Thoracic aorta (tissue), 2 donors: ENCODE results near the gene IL10. TPM values are rescaled to one million over a fixed set of nuclear protein-coding genes. Genes with fewer than 3 reads are reported as not detected.

Source experiments
- ATAC-seq: fragments of 150-250 bp; one replicate; pipeline ENCODE4 v1.8.0; 2017; ENCODE audit warnings: low read depth; ENCODE audit not compliant: insufficient number of reproducible peaks, low FRiP score
- DNase-seq: peaks from one replicate; pipeline ENCODE4 v3.0.0-alpha.2; 2020; ENCODE audit warnings: low spot score
- H3K27ac ChIP-seq, 2 donors: fragments of 200-600 bp; sonication (generic); 1 replicate in 1 of 2; 2 replicates in 1 of 2; pipeline ENCODE4 v1.5.1; 2016; ENCODE audit warnings: mild to moderate bottlenecking in 2 of 2, moderate library complexity in 2 of 2
- H3K27me3 ChIP-seq: fragments of 200-600 bp; sonication (generic); replicated peaks from 2 replicates; pipeline ENCODE4 v1.6.0; 2016; ENCODE audit warnings: mild to moderate bottlenecking; ENCODE audit not compliant: insufficient read depth
- H3K36me3 ChIP-seq: fragments of 200-600 bp; sonication (generic); one replicate; pipeline ENCODE4 v1.5.1; 2016
- H3K4me1 ChIP-seq, 2 donors: fragments of 200-600 bp; sonication (generic); 1 replicate in 1 of 2; 2 replicates in 1 of 2; pipeline versions ENCODE4 v1.5.1 to v1.6.0; 2016; ENCODE audit warnings: low read depth in 2 of 2, mild to moderate bottlenecking in 1 of 2; ENCODE audit not compliant: control insufficient read depth in 1 of 2
- H3K4me3 ChIP-seq: fragments of 200-600 bp; sonication (generic); 2 replicates; pipeline ENCODE4 v1.5.1; 2016; ENCODE audit warnings: mild to moderate bottlenecking
- H3K9me3 ChIP-seq: fragments of 200-600 bp; sonication (generic); 2 replicates; pipeline ENCODE4 v1.5.1; 2016
- CTCF ChIP-seq: fragments of 200-600 bp; sonication (generic); IDR thresholded peaks from one replicate; pipeline ENCODE4 v1.5.1; 2019; ENCODE audit warnings: antibody characterized with exemption
- total RNA-seq, 2 donors: library from RNA; depleted of rRNA; stranded (reverse); fragments of >200 nt; gene quantifications; one replicate each; pipeline versions ENCODE4 v1.1.0 to v1.2.3, GENCODE V29; 2016

IL10 gene
- total RNA-seq, 2 donors from 2014 or later, result 19.8 to 40.9 TPM

DNA sequence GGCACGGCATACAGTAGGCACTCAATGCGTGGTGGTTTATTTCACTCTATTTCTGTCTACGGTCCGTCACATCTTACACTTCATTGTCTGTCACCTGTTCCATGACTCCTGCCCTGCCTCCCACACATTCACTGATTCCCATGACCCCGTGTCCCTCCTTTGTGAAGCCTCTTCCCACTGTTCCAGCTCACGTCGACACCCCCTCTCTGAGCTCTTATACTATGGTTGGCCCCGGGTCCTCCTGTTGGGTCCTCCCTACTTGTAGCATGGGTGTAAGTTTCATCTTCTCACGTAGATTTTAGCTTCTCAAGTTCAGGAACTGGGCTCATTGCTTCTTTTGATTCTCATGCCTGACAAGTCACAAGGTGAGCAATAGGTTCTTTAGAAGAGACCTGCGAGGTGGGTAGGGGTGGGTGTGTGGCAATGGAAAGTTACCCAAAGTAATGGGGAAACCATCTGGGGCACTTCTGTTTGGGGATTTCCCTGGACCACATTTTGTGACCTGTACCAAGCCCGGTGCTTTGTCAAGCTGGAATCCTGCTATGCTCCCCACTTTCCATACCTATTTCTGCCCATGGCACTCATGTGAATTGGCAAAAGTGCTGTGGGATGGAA lies 22.1 kb upstream of the IL10 start:
- H3K36me3 ChIP-seq, result no peaks in the 10 kb centered on the region
- TF ChIP-seq CTCF, result no peak
- no peaks in the 10 kb centered on the region for H3K4me1 ChIP-seq
- no peaks in the 10 kb centered on the region for H3K27me3 ChIP-seq
- H3K9me3 ChIP-seq, result no peaks in the 10 kb centered on the region
- no peak for DNase-seq
- ATAC-seq, result no peak
- H3K4me3 ChIP-seq, result no peak overlapping the region
- H3K27ac ChIP-seq, result no peak overlapping the region

DNA sequence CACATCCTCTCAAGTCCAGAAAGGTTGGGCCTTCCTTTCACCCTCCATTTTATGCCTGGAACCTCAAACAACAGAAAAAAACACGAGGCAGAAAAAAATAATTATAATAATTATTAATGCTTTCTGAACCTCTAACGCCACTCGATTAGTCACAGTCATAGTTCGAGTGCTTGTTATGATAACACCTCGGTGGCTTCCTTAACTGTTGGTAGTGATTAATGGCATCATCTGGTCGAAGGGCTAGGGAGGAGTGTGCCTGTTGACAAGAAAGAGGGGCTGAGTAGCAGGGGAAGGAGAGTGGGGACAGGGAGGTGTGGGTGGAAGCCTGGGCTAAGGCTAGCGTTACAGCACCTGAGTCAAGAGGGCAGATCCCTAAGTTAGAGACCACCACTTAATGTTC lies 21.3 kb upstream of the IL10 start:
- Histone ChIP-seq H3K27ac (no peak overlapping the region), H3K4me3 (no peak overlapping the region), H3K36me3 (no peaks in the 10 kb centered on the region), H3K4me1 (no peaks in the 10 kb centered on the region), H3K27me3 (no peaks in the 10 kb centered on the region), H3K9me3 (no peaks in the 10 kb centered on the region)
- ATAC-seq (no peak), DNase-seq (no peak)
- no peak for TF ChIP-seq CTCF

DNA sequence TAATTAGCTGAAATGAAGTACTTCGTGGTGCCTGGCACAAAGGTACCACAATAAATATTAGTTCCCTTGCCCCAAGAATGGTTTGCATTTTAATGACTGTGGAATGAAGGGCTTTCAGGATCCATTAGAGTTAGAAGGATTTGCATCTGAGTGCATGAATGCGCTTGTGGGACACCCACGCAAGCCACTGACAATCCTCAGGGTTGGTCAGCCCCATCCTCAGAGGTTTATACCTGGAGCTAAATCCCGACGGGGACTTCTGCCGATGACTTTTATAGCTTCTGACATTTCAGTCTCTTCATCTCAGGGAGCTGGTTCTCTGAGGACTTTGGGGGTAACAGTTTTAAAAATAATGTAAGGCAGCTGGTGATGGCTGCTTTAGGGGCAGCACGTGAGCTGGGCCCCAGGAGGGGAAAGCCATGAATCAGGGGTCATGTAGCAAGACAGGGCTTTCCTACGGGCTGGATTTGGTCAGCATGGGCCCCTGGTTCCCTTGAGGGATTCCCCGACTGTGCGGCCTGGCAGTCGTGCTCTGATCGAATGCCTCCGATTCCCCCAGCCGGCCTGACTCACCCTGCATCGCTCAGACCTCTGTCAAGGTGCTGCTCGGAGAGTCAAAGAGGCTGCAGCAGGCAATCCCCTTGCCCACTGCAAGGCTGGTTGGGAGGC lies 20.8 kb upstream of the IL10 start:
- Histone ChIP-seq H3K27ac (no peak overlapping the region), H3K4me3 (no peak overlapping the region), H3K4me1 (no peaks in the 10 kb centered on the region), H3K36me3 (no peaks in the 10 kb centered on the region), H3K27me3 (no peaks in the 10 kb centered on the region), H3K9me3 (no peaks in the 10 kb centered on the region)
- DNase-seq, result no peak
- TF ChIP-seq CTCF, result no peak
- no peak for ATAC-seq

DNA sequence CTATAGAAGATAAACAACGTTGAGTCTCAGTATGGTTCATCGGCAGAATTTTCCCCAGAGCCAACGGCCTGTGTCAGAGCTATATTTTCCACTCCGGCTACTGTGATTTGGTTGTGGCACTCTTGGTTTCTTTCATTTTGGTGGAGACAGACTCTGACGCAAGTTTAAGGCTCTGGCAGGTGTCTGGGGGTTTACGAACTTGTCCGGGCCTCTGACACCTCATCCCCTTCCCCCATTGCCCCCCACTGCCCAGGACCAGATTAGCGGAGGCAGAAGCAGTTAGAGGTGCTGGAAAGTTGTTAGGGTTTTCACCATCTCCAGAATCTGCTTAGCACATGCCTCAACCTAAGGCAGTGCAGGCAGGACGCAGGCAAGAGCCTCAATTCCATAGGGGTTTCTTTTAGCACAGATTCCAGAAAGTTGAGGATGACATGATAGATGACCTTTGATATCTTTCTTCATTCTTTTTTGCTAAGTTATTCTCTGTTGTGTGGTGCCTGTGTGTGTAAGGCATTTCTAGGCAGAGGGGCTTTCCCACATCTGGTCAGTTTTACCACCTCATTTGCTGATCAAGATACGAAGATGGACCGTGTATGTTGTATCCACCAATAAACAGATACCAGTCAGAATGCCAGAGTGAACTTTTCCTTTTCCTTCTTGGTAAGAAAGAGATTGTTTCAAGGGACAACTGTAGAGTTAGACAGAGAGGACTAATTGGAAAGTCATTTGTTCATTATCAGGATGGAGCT lies 18.4 kb upstream of the IL10 start:
- Histone ChIP-seq H3K4me1 (no peaks in the 10 kb centered on the region), H3K27me3 (no peaks in the 10 kb centered on the region), H3K36me3 (no peaks in the 10 kb centered on the region), H3K9me3 (no peaks in the 10 kb centered on the region), H3K27ac (no peak overlapping the region), H3K4me3 (no peak overlapping the region)
- ATAC-seq (no peak), DNase-seq (no peak)
- no peak for TF ChIP-seq CTCF

GRCh38 chr1:206788487-206789050 lies 16.3 kb upstream of the IL10 start:
- DNase-seq (no peak), ATAC-seq (no peak)
- no peaks in the 10 kb centered on the region for H3K4me1 ChIP-seq
- TF ChIP-seq CTCF, result no peak
- no peak overlapping the region for H3K27ac ChIP-seq
- H3K27me3 ChIP-seq, result no peaks in the 10 kb centered on the region
- no peaks in the 10 kb centered on the region for H3K9me3 ChIP-seq
- H3K4me3 ChIP-seq, result no peak overlapping the region
- no peaks in the 10 kb centered on the region for H3K36me3 ChIP-seq
